GM20000 (cell line): Measurements from ENCODE around the gene MS4A15.
"Not testable (repeated sequence)": the region's sequence is repeated elsewhere in the genome, so short reads cannot be mapped to it uniquely, and the experiment has no call there.

Experiments used
- DNase-seq: peaks from one replicate; pipeline ENCODE4 v3.0.0; 2012; ENCODE audit warnings: low spot score
- CTCF ChIP-seq: IDR thresholded peaks from 2 replicates; pipeline ENCODE4 v1.5.1; 2012; ENCODE audit warnings: mild to moderate bottlenecking, control low read depth; ENCODE audit errors: extremely low read depth, missing control alignments

MS4A15 gene

DNA sequence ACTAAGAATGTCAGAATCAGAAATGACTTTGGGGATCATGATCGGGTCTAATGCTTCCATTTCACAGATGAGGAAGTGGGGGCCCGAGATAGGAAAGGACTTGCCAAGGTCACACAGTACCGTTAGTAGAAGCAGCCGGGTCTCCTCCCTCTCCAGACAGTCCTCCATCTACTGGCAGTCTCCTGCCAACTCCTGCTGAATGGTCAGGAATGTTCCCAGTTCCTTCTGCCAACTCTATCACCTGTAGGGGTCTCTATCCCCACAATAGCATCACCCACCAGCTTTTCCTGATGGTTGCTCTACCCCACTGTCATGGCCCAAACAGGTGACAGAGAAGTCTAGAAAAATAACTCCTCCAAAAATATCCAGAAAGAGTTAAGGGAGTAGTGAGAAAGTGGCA is 61.4 kb downstream of the MS4A15 start:
- no peak for DNase-seq
- no peak for TF ChIP-seq CTCF

- no peak for TF ChIP-seq CTCF
- no peak for DNase-seq
Observed at GRCh38 chr11:60821827-60822599, 65.3 kb downstream of the MS4A15 start.

GRCh38 chr11:60823745-60824306 is 67.2 kb downstream of the MS4A15 start:
- not testable (repeated sequence) for DNase-seq

DNA sequence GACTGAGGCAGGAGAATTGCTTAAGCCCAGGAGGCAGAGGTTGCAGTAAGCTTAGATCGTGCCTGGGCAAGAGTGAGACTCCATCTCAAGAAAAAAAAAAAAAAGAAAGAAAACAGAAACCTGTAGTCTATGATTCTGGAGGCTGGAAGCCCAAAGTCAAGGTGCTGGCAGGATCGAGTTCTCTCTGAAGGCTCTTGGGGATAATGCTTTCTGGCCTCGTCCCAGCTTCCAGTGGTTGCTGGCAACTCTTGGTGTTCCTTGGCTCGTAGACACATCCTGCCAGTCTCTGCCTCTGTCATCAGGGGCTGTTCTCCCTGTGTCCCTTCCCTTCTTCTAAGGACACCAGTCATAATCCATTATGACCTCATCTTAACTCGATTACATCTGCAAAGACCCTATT is 68.5 kb downstream of the MS4A15 start:
- no peak for TF ChIP-seq CTCF
- no peak for DNase-seq

- TF ChIP-seq CTCF, result no peak
- DNase-seq, result no peak
Observed at GRCh38 chr11:60825790-60826189, 69.1 kb downstream of the MS4A15 start.
